ENCODE data around the gene TSPAN3.

The TSPAN3 gene

GRCh38 chr15:77033729-77034671, 36.9 kb downstream of the TSPAN3 start:
- Mint-ChIP-seq H3K36me3 (ENCODE audit: insufficient read depth) (peaks cover 30% of the 10 kb centered on the region), H3K27me3 (no peaks in the 10 kb centered on the region), H3K9me3 (no peaks in the 10 kb centered on the region), H3K4me3 (no peak overlapping the region), H3K4me1 (peaks cover 12% of the 10 kb centered on the region), H3K27ac (ENCODE audit: low read depth) (peak overlapping the region; percentile 92)
- DNase-seq (ENCODE audit: low spot score in 2 of 2) (no peak), ATAC-seq (replicated peaks; ENCODE audit: extremely low read depth, poor library complexity, severe bottlenecking) (no peak)

- no peak for ATAC-seq (replicated peaks; ENCODE audit: extremely low read depth, poor library complexity, severe bottlenecking)
- Mint-ChIP-seq H3K9me3 (no peaks in the 10 kb centered on the region), H3K4me3 (no peak overlapping the region), H3K4me1 (peaks cover 12% of the 10 kb centered on the region), H3K27ac (ENCODE audit: low read depth) (peak overlapping the region; percentile 92), H3K36me3 (ENCODE audit: insufficient read depth) (peaks cover 28% of the 10 kb centered on the region), H3K27me3 (no peaks in the 10 kb centered on the region)
- DNase-seq (ENCODE audit: low spot score in 2 of 2): no peak
Observed at GRCh38 chr15:77033417-77033728, 37.5 kb downstream of the TSPAN3 start.

- peaks cover 12% of the 10 kb centered on the region for H3K4me1 Mint-ChIP-seq
- no peaks in the 10 kb centered on the region for H3K9me3 Mint-ChIP-seq
- peaks cover 24% of the 10 kb centered on the region for H3K36me3 Mint-ChIP-seq (ENCODE audit: insufficient read depth)
- H3K27me3 Mint-ChIP-seq: no peaks in the 10 kb centered on the region
- ATAC-seq (replicated peaks; ENCODE audit: extremely low read depth, poor library complexity, severe bottlenecking): no peak
- peak in 1 of 2 donors; percentile 10 for DNase-seq (ENCODE audit: low spot score in 2 of 2)
- no peak overlapping the region for H3K4me3 Mint-ChIP-seq
- peak overlapping the region; percentile 22 for H3K27ac Mint-ChIP-seq (ENCODE audit: low read depth)
Observed at GRCh38 chr15:77032647-77033416, 38.1 kb downstream of the TSPAN3 start.

GRCh38 chr15:77032052-77032646, 38.8 kb downstream of the TSPAN3 start:
- peaks cover 20% of the 10 kb centered on the region for H3K36me3 Mint-ChIP-seq (ENCODE audit: insufficient read depth)

GRCh38 chr15:77031376-77032050, 39.4 kb downstream of the TSPAN3 start:
- no peaks in the 10 kb centered on the region for H3K27me3 Mint-ChIP-seq
- H3K36me3 Mint-ChIP-seq (ENCODE audit: insufficient read depth): peaks cover 19% of the 10 kb centered on the region
- DNase-seq (ENCODE audit: low spot score in 2 of 2) (peak in 1 of 2 donors; percentile 12), ATAC-seq (replicated peaks; ENCODE audit: extremely low read depth, poor library complexity, severe bottlenecking) (peak; percentile 19)
- H3K9me3 Mint-ChIP-seq: no peaks in the 10 kb centered on the region
- H3K4me1 Mint-ChIP-seq: peaks cover 12% of the 10 kb centered on the region
- H3K4me3 Mint-ChIP-seq: no peak overlapping the region
- H3K27ac Mint-ChIP-seq (ENCODE audit: low read depth): peak overlapping the region; percentile 61

More at GRCh38 chr15:77032052-77032646, 38.8 kb downstream of the TSPAN3 start:
- Mint-ChIP-seq H3K27ac (ENCODE audit: low read depth) (peak overlapping the region; percentile 61), H3K4me1 (peaks cover 12% of the 10 kb centered on the region), H3K27me3 (no peaks in the 10 kb centered on the region), H3K4me3 (no peak overlapping the region), H3K9me3 (no peaks in the 10 kb centered on the region)
- DNase-seq (ENCODE audit: low spot score in 2 of 2) (peak in 1 of 2 donors; percentile 10), ATAC-seq (replicated peaks; ENCODE audit: extremely low read depth, poor library complexity, severe bottlenecking) (no peak)

GRCh38 chr15:77030928-77031375, 40.0 kb downstream of the TSPAN3 start:
- peaks cover 13% of the 10 kb centered on the region for H3K36me3 Mint-ChIP-seq (ENCODE audit: insufficient read depth)
- H3K27ac Mint-ChIP-seq (ENCODE audit: low read depth): no peak overlapping the region
- DNase-seq (ENCODE audit: low spot score in 2 of 2) (peak in 1 of 2 donors; percentile 10), ATAC-seq (replicated peaks; ENCODE audit: extremely low read depth, poor library complexity, severe bottlenecking) (no peak)
- peaks cover 12% of the 10 kb centered on the region for H3K4me1 Mint-ChIP-seq
- no peaks in the 10 kb centered on the region for H3K9me3 Mint-ChIP-seq
- H3K27me3 Mint-ChIP-seq: no peaks in the 10 kb centered on the region
- no peak overlapping the region for H3K4me3 Mint-ChIP-seq

- no peak overlapping the region for H3K4me3 Mint-ChIP-seq
- H3K27ac Mint-ChIP-seq (ENCODE audit: low read depth): no peak overlapping the region
- no peaks in the 10 kb centered on the region for H3K9me3 Mint-ChIP-seq
- H3K36me3 Mint-ChIP-seq (ENCODE audit: insufficient read depth): peaks cover 12% of the 10 kb centered on the region
- ATAC-seq (replicated peaks; ENCODE audit: extremely low read depth, poor library complexity, severe bottlenecking): no peak
- no peaks in the 10 kb centered on the region for H3K27me3 Mint-ChIP-seq
- H3K4me1 Mint-ChIP-seq: peaks cover 12% of the 10 kb centered on the region
- DNase-seq (ENCODE audit: low spot score in 2 of 2): peak in 1 of 2 donors; percentile 10
Observed at GRCh38 chr15:77030048-77030927, 40.6 kb downstream of the TSPAN3 start.

- H3K4me3 Mint-ChIP-seq: no peak overlapping the region
- ATAC-seq (replicated peaks; ENCODE audit: extremely low read depth, poor library complexity, severe bottlenecking) (no peak), DNase-seq (ENCODE audit: low spot score in 2 of 2) (peak in 1 of 2 donors; percentile 12)
- H3K36me3 Mint-ChIP-seq (ENCODE audit: insufficient read depth): peaks cover 12% of the 10 kb centered on the region
- no peaks in the 10 kb centered on the region for H3K27me3 Mint-ChIP-seq
- no peaks in the 10 kb centered on the region for H3K9me3 Mint-ChIP-seq
- H3K4me1 Mint-ChIP-seq: peaks cover 12% of the 10 kb centered on the region
- H3K27ac Mint-ChIP-seq (ENCODE audit: low read depth): no peak overlapping the region
Observed at GRCh38 chr15:77029166-77030047, 41.5 kb downstream of the TSPAN3 start.

- no peak overlapping the region for H3K4me3 Mint-ChIP-seq
- H3K27ac Mint-ChIP-seq (ENCODE audit: low read depth): no peak overlapping the region
- peaks cover 20% of the 10 kb centered on the region for H3K4me1 Mint-ChIP-seq
- H3K36me3 Mint-ChIP-seq (ENCODE audit: insufficient read depth): peaks cover 15% of the 10 kb centered on the region
- H3K9me3 Mint-ChIP-seq: no peaks in the 10 kb centered on the region
- H3K27me3 Mint-ChIP-seq: no peaks in the 10 kb centered on the region
- DNase-seq (ENCODE audit: low spot score in 2 of 2) (peak in 1 of 2 donors; percentile 11), ATAC-seq (replicated peaks; ENCODE audit: extremely low read depth, poor library complexity, severe bottlenecking) (no peak)
Observed at GRCh38 chr15:77028451-77029165, 42.3 kb downstream of the TSPAN3 start.

GRCh38 chr15:77027697-77028450, 43.0 kb downstream of the TSPAN3 start:
- peak in 1 of 2 donors; percentile 10 for DNase-seq (ENCODE audit: low spot score in 2 of 2)
- no peak overlapping the region for H3K27ac Mint-ChIP-seq (ENCODE audit: low read depth)

More at GRCh38 chr15:77027697-77028450, 43.0 kb downstream of the TSPAN3 start:
- Mint-ChIP-seq H3K4me3 (no peak overlapping the region), H3K9me3 (no peaks in the 10 kb centered on the region), H3K4me1 (peaks cover 27% of the 10 kb centered on the region), H3K36me3 (ENCODE audit: insufficient read depth) (peaks cover 15% of the 10 kb centered on the region), H3K27me3 (no peaks in the 10 kb centered on the region)
- no peak for ATAC-seq (replicated peaks; ENCODE audit: extremely low read depth, poor library complexity, severe bottlenecking)
